SW480 (cell line): ENCODE results near the gene WDFY2.
"Not testable (repeated sequence)": the region's sequence is repeated elsewhere in the genome, so short reads cannot be mapped to it uniquely, and the experiment has no call there.

Experiments used
- DNase-seq: peaks from one replicate; pipeline ENCODE4 v3.0.0-alpha.2; 2016; ENCODE audit warnings: low spot score

WDFY2 gene

GRCh38 chr13:51583875-51584730, at the start of gene WDFY2:
Gene WDFY2, plus strand, starts transcription at chr13:51584462. Its CDS starts 226 bp downstream, at chr13:51584688.
- peak; percentile 99 for DNase-seq

GRCh38 chr13:51538591-51539179, 45.6 kb upstream of the WDFY2 start:
- no peak for DNase-seq

- DNase-seq: no peak
Measured at GRCh38 chr13:51539887-51540286, 44.4 kb upstream of the WDFY2 start.

GRCh38 chr13:51541037-51541436, 43.2 kb upstream of the WDFY2 start:
- DNase-seq: no peak

- DNase-seq: no peak
Measured at GRCh38 chr13:51541809-51542258, 42.4 kb upstream of the WDFY2 start.

GRCh38 chr13:51542346-51543242, 41.7 kb upstream of the WDFY2 start:
- no peak for DNase-seq

- DNase-seq: not testable (repeated sequence)
Measured at GRCh38 chr13:51545446-51545845, 38.8 kb upstream of the WDFY2 start.

- DNase-seq: no peak
Measured at GRCh38 chr13:51547425-51548176, 36.7 kb upstream of the WDFY2 start.

GRCh38 chr13:51549050-51549449, 35.2 kb upstream of the WDFY2 start:
- no peak for DNase-seq

GRCh38 chr13:51549593-51549992, 34.7 kb upstream of the WDFY2 start:
- DNase-seq: no peak

- no peak for DNase-seq
Measured at GRCh38 chr13:51550151-51550550, 34.1 kb upstream of the WDFY2 start.

GRCh38 chr13:51551416-51551815, 32.8 kb upstream of the WDFY2 start:
- DNase-seq: no peak

- DNase-seq: no peak
Measured at GRCh38 chr13:51552027-51552426, 32.2 kb upstream of the WDFY2 start.

- no peak for DNase-seq
Measured at GRCh38 chr13:51553531-51553930, 30.7 kb upstream of the WDFY2 start.

GRCh38 chr13:51556740-51557139, 27.5 kb upstream of the WDFY2 start:
- DNase-seq: no peak

- DNase-seq: no peak
Measured at GRCh38 chr13:51557438-51557837, 26.8 kb upstream of the WDFY2 start.

- DNase-seq: no peak
Measured at GRCh38 chr13:51557875-51558612, 26.2 kb upstream of the WDFY2 start.

GRCh38 chr13:51559946-51560735, 24.1 kb upstream of the WDFY2 start:
- DNase-seq: no peak

GRCh38 chr13:51562011-51562671, 22.1 kb upstream of the WDFY2 start:
- no peak for DNase-seq

- DNase-seq: no peak
Measured at GRCh38 chr13:51564252-51564651, 20.0 kb upstream of the WDFY2 start.
